ENCODE results near the gene PSMC3IP.

The PSMC3IP gene

GRCh38 chr17:42538482-42538881 is 39.0 kb downstream of the PSMC3IP start:
- DNase-seq (ENCODE audit: low spot score) = no peak
- no peak for TF ChIP-seq CTCF (IDR thresholded peaks at IDR 0.05; ENCODE audit: extremely low read depth, insufficient read depth, missing control alignments)
- in situ Hi-C loops (cut with MboI; ENCODE audit: low pct_unique_long_range_greater_than_20kb, low sequenced_read_pairs, unreplicated experiment) = no loop called here

GRCh38 chr17:42537826-42538451 is 39.6 kb downstream of the PSMC3IP start:
- in situ Hi-C loops (cut with MboI; ENCODE audit: low pct_unique_long_range_greater_than_20kb, low sequenced_read_pairs, unreplicated experiment) = no loop called here
- TF ChIP-seq CTCF (IDR thresholded peaks at IDR 0.05; ENCODE audit: extremely low read depth, insufficient read depth, missing control alignments) = no peak
- no peak for DNase-seq (ENCODE audit: low spot score)

GRCh38 chr17:42537156-42537805 is 40.2 kb downstream of the PSMC3IP start:
- TF ChIP-seq CTCF (IDR thresholded peaks at IDR 0.05; ENCODE audit: extremely low read depth, insufficient read depth, missing control alignments) = no peak
- DNase-seq (ENCODE audit: low spot score) = no peak
- in situ Hi-C loops (cut with MboI; ENCODE audit: low pct_unique_long_range_greater_than_20kb, low sequenced_read_pairs, unreplicated experiment) = no loop called here

GRCh38 chr17:42536372-42537155 is 41.0 kb downstream of the PSMC3IP start:
- no peak for TF ChIP-seq CTCF (IDR thresholded peaks at IDR 0.05; ENCODE audit: extremely low read depth, insufficient read depth, missing control alignments)
- DNase-seq (ENCODE audit: low spot score) = peak; percentile 95
- in situ Hi-C loops (cut with MboI; ENCODE audit: low pct_unique_long_range_greater_than_20kb, low sequenced_read_pairs, unreplicated experiment) = no loop called here

GRCh38 chr17:42536048-42536371 is 41.5 kb downstream of the PSMC3IP start, which contains the start of gene NAGLU:
Gene NAGLU (plus strand): TSS chr17:42536241. CDS start chr17:42536273, 32 bp downstream.
- in situ Hi-C loops (cut with MboI; ENCODE audit: low pct_unique_long_range_greater_than_20kb, low sequenced_read_pairs, unreplicated experiment) = no loop called here
- no peak for TF ChIP-seq CTCF (IDR thresholded peaks at IDR 0.05; ENCODE audit: extremely low read depth, insufficient read depth, missing control alignments)

GRCh38 chr17:42535155-42536047 is 42.1 kb downstream of the PSMC3IP start:
- TF ChIP-seq CTCF (IDR thresholded peaks at IDR 0.05; ENCODE audit: extremely low read depth, insufficient read depth, missing control alignments) = no peak
- in situ Hi-C loops (cut with MboI; ENCODE audit: low pct_unique_long_range_greater_than_20kb, low sequenced_read_pairs, unreplicated experiment) = no loop called here

More at GRCh38 chr17:42536048-42536371, 41.5 kb downstream of the PSMC3IP start, which contains the start of gene NAGLU:
- DNase-seq (ENCODE audit: low spot score) = peak; percentile 99

More at GRCh38 chr17:42535155-42536047, 42.1 kb downstream of the PSMC3IP start:
- no peak for DNase-seq (ENCODE audit: low spot score)

Measured in GM13977 (cell line).